NCI-H2196 treated with DMSO at 0.1 percent for 48 hours (cell line): Measurements from ENCODE around the gene FMO5.

Experiments
- DNase-seq: peaks from one replicate; lab custom pipeline; 2025; ENCODE audit not compliant: unreplicated experiment; lab: John Stamatoyannopoulos, UW

Gene FMO5

GRCh38 chr1:147151244-147151643, 73.9 kb downstream of the FMO5 start:
- DNase-seq: no peak

- DNase-seq: no peak
Observed at GRCh38 chr1:147142886-147143285, 82.3 kb downstream of the FMO5 start.
